Retina (tissue), 1 donor: ENCODE data around the gene DNM2.
A peak's percentile ranks its signal among the peaks of the same experiment; 100 is the strongest.
"Not testable (repeated sequence)": the region's sequence is repeated elsewhere in the genome, so short reads cannot be mapped to it uniquely, and the experiment has no call there.

ENCODE experiments used
- DNase-seq: peaks from one replicate; pipeline ENCODE4 v3.0.0-alpha.2; 2016

The DNM2 gene

GRCh38 chr19:10717356-10718204 is at the start of gene DNM2:
Gene DNM2 (plus strand): TSS chr19:10718079. CDS start chr19:10718243, 164 bp downstream.
- peak; percentile 97 for DNase-seq

DNA sequence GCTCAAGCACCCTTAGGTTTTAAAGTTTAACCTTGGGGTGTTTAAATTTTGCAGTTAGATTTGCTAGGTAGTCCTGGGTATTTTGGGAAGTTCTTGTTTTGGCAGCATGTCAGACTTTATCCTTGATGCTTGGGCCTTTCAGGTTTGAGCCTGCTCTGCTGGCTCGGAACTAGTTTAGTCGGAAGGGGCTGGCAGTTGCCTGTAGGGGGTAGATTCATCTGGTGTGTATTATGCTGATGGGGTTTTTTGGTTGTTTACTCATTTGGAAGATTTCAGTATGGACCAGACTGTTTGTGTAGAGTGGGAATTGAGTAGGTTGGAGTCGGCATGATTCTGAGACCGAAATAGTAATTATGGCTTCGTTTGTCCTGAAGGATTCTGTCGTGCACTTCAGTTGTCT is 48.6 kb upstream of the DNM2 start:
- no peak for DNase-seq

- no peak for DNase-seq
Observed at GRCh38 chr19:10670182-10670581, 47.7 kb upstream of the DNM2 start.

DNA sequence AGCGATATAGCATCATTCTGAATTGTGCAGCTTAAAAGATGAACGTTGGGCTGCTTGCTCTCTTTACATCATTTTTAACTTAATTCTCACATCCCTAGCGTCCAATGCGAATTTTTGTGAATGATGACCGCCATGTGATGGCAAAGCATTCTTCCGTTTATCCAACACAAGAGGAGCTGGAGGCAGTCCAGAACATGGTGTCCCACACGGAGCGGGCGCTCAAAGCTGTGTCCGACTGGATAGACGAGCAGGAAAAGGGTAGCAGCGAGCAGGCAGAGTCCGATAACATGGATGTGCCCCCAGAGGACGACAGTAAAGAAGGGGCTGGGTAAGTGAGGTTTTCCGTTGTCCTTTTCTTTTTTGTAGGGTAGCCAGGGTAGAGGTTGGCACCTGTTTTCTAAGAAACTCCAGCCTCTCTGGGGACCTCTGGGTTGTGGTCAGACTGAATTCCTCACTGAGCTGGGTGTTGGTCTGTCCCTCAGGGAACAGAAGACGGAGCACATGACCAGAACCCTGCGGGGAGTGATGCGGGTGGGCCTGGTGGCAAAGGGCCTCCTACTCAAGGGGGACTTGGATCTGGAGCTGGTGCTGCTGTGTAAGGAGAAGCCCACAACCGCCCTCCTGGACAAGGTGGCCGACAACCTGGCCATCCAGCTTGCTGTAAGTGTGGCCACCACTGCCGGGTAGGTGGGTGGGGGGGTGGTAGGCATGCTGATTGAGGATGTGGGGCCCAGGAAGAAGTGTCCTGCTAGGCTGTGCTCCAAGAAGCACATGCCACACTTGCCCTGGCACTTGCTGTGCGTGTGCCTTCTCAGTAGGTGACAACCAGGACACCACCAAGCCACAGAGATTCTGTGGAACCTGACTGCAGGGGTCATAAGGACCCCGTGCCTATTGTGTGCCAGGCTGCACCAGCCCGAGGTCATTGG is 46.7 kb upstream of the DNM2 start:
- DNase-seq, result no peak

DNA sequence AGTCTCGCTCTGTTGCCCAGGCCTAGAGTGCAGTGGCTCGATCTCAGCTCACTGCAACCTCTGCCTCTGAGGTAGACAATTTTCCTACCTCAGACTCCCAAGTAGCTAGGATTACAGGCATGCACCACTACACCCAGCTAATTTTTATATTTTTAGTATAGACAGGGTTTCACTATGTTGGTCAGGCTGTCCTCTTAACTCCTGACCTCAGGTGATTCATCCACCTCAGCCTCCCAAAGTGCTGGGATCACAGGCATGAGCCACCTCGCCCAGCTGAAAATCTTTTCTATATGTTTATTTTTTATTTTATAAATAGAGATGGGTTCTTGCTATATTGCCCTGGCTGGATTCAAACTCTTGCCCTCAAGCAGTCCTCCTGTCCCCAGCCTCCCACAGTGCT is 46.0 kb upstream of the DNM2 start:
- not testable (repeated sequence) for DNase-seq

DNA sequence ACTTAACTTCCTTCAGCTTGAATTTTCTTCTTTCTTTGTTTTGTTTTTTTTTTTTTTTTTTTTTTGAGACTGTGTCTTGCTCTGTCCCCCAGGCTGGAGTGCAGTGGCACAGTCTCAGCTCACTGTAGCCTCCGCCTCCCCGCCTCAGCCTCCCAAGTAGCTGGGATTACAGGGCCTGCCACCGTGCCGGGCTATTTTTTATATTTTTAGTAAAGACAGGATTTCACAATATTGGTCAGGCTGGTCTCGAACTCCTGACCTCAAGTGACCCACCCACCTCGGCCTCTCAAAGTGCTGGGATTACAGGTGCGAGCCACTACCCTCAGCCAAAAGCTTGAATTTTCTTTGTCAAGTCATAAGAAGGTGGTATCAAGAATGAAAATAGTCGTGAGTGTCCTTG is 42.7 kb upstream of the DNM2 start:
- DNase-seq, result not testable (repeated sequence)

GRCh38 chr19:10677751-10678150 is 40.1 kb upstream of the DNM2 start:
- no peak for DNase-seq

GRCh38 chr19:10678813-10679212 is 39.1 kb upstream of the DNM2 start:
- no peak for DNase-seq

- no peak for DNase-seq
Observed at GRCh38 chr19:10679743-10680142, 38.1 kb upstream of the DNM2 start.

DNA sequence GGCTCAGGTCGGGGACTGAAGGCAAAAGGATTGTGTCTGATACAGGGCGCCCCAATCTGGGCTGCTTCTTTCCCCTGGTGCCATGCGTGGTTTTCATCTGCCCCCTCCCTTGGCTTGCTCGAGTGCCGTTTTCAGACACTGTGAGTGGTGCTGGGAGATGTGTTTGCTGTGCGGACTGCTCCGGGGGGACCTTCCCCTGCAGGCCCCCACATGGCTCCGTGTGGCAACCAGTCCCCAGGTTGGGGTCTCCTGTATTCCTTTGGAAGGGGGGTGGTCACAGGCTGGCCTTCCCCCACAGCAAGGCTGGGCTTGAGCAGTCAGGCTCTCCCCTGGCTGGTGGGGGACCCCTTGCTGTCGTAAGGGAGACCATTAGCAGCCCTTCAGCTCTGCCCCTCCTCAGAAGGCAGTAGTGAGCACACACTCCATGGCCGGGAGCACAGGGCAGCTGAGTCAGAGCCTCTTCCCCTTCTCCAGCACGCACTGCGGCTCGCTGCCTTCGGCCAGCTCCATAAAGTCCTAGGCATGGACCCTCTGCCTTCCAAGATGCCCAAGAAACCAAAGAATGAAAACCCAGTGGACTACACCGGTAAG is 37.2 kb upstream of the DNM2 start:
- DNase-seq, result no peak

- DNase-seq, result no peak
Observed at GRCh38 chr19:10681658-10682057, 36.2 kb upstream of the DNM2 start.

- no peak for DNase-seq
Observed at GRCh38 chr19:10682397-10683063, 35.3 kb upstream of the DNM2 start.

DNA sequence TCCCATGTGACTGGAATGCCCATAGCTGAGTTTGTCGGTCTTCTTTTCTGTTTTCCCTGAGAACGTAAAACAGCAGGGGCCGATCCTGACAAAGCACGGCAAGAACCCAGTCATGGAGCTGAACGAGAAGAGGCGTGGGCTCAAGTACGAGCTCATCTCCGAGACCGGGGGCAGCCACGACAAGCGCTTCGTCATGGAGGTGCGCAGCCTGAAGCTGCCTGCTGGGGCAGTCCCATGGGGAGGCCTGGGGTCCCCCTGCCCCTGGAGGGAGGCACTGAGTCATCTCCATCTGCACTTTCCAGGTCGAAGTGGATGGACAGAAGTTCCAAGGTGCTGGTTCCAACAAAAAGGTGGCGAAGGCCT is 34.8 kb upstream of the DNM2 start:
- DNase-seq, result no peak

GRCh38 chr19:10683582-10683981 is 34.3 kb upstream of the DNM2 start:
- DNase-seq, result no peak

DNA sequence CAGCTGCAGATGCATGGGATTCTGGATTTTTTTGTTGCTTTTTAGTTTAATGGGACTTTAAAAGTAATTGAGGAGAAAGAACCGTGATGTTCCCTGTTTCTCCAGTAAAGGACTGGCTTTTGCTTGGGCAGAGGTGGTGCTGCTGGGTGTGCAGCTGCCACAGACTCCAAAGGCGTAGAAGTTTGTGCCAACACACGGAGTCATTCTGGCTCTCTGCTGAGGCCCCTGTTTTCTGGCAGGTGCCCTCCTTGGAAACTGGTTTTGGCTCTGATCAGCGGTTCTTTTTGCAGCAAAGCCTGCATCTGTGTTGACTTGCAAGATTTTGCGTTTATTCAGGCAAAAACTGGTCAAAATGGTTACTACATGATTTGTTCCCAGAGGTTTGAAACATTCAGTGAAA is 32.7 kb upstream of the DNM2 start:
- DNase-seq, result no peak

DNA sequence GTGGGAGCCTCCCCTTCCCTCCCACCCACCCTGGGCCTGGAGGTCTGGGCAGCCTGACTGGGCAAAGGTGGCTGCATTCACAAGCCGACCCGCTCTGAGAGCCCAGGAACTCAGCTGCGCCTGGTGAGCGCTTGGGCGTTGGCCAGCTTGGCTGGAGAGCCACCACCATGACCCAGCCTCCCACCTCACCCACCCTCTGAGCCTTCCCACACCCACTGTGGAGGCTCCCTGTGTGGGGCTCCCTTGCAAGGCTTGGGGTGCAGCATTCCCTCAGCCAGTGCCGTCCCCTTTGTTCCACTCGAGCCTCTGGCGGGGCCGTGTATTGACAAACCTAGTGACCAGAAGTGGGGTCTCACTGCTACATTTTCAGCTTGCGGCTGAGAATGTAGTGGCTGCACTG is 31.7 kb upstream of the DNM2 start:
- DNase-seq, result no peak

DNA sequence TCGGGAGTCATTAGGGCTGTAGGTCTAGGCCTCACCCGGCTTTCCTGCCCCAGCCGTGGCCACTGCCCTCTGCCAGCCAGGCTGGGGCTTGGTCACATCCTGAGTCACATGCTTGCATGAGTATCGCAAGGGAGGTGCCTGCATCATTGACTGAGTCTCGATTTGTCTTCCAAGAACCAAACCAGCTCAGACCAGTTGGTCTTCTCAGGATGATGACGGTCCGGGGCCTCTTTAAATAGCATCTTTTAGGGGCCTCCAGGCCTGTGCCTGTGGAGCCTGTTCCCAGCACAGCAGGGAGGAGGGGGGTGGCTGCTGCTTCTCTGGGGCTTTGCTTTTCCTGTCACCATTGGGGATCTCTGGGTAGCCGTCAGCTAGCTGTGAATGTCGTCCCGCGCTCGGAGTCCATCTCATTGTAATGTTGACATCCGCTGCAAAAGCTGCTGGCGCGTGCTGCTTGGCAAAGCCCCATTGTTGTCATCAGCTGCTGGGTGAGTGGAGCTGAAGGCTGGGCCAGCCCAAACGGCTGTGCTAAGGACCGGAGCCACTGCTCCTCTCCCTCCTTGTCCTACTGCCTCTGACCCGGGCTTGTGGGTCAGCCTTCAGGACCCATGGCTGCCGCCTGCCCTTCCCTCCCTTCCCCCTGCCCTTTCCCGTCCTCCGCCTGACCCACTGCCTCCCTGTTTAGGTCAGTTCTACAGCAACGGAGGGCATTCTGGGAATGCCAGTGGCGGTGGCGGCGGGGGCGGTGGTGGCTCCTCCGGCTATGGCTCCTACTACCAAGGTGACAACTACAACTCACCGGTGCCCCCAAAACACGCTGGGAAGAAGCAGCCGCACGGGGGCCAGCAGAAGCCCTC is 31.0 kb upstream of the DNM2 start:
- DNase-seq, result no peak

DNA sequence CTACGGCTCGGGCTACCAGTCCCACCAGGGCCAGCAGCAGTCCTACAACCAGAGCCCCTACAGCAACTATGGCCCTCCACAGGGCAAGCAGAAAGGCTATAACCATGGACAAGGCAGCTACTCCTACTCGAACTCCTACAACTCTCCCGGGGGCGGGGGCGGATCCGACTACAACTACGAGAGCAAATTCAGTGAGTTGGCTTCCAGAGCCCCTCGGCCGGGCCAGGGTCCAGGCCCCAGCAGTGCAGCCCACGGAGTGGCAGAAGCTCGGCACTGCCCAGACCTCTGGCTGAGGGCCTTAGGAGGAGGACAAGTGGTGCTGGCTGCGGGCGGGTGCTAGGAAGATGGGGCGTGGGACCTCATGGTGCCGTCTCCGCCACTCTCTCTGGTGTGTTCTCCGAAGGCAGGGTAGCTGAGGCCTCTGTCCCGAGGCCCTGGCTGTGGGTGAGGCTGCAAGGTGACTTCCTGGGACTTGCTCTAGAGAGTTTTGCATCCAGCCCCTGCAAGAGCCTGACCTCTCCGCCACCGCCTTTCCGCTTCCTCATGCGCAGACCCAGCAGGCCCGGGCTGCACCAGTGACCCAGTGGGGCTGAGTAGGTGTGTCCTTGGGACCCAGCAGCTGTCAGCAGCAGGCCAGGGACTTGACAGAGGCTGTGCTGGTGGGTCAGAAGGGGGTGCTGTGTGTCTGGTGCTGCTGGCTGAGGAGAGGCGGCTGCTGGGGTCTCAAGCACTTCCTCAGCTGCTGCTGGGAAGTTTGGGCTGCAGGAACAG is 30.2 kb upstream of the DNM2 start:
- DNase-seq, result no peak

GRCh38 chr19:10688545-10689280 is 29.2 kb upstream of the DNM2 start:
- DNase-seq, result no peak

DNA sequence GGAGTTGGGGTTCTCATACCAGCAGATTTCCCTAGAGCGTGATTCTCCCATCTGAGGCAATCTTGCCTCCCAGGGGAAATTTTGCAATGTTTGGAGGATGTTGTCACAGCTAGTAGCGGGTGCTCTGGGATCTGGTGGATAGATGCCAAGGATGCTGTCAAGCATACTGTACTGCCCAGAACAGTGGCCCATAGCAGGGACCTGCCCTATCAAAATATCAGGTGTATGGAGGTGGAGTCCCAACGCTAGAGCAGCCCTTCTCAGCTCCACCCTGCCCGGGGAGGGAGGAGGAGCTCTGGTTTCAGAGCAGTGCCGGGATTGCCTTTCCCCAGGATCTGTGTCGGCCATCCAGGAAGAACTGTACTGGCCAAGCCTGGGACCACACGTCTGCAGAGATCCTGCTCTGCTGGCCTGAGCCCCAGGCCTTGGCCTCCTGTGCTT is 27.5 kb upstream of the DNM2 start:
- DNase-seq, result no peak
